Stimulated activated CD4-positive, alpha-beta T cell treated with anti-CD3 and anti-CD28 coated beads, TNF-alpha, amount 100 ng/mL, for 4 hours (primary cell): ENCODE results near the gene NDUFA13.
"Not testable (repeated sequence)": the region's sequence is repeated elsewhere in the genome, so short reads cannot be mapped to it uniquely, and the experiment has no call there.

Experiments used
- DNase-seq, 3 experiments: peaks; one replicate each; pipeline ENCODE4 v3.0.0-alpha.2; 2020; ENCODE audit warnings: low read depth in 3 of 3

The NDUFA13 gene

GRCh38 chr19:19515642-19516519, at the start of gene NDUFA13:
Gene NDUFA13 (plus strand): TSS chr19:19516225. CDS start chr19:19516239, 14 bp downstream.
- peak; percentile 86 to 94 (median 89) for DNase-seq

- DNase-seq: no peak
Measured at GRCh38 chr19:19468424-19469050, 47.5 kb upstream of the NDUFA13 start.

- no peak for DNase-seq
Measured at GRCh38 chr19:19470579-19470978, 45.4 kb upstream of the NDUFA13 start.

GRCh38 chr19:19471682-19472081, 44.3 kb upstream of the NDUFA13 start:
- DNase-seq: no peak

GRCh38 chr19:19472106-19472505, 43.9 kb upstream of the NDUFA13 start:
- not testable (repeated sequence) for DNase-seq

GRCh38 chr19:19475015-19475765, 40.8 kb upstream of the NDUFA13 start:
- DNase-seq: no peak

GRCh38 chr19:19475849-19476828, 39.9 kb upstream of the NDUFA13 start:
- no peak for DNase-seq

- DNase-seq: no peak
Measured at GRCh38 chr19:19477705-19478383, 38.2 kb upstream of the NDUFA13 start.

GRCh38 chr19:19480688-19481087, 35.3 kb upstream of the NDUFA13 start:
- no peak for DNase-seq

GRCh38 chr19:19482809-19483596, 33.0 kb upstream of the NDUFA13 start:
- no peak for DNase-seq

- no peak for DNase-seq
Measured at GRCh38 chr19:19485161-19485997, 30.6 kb upstream of the NDUFA13 start.

- DNase-seq: no peak
Measured at GRCh38 chr19:19485998-19486290, 30.1 kb upstream of the NDUFA13 start.

- no peak for DNase-seq
Measured at GRCh38 chr19:19486343-19487076, 29.5 kb upstream of the NDUFA13 start.

GRCh38 chr19:19487077-19487949, 28.7 kb upstream of the NDUFA13 start:
- DNase-seq: no peak

GRCh38 chr19:19487950-19488874, 27.8 kb upstream of the NDUFA13 start:
- DNase-seq: no peak
